GM12892 (cell line): ENCODE data around the gene IGFBP5.

Experiments
- POLR2A ChIP-seq: IDR thresholded peaks from 2 replicates; pipeline ENCODE4 v1.6.1; 2011; ENCODE audit warnings: low read depth, low read length, control low read depth
- POLR2AphosphoS5 ChIP-seq: IDR thresholded peaks from 2 replicates; pipeline ENCODE4 v1.6.1; 2011; ENCODE audit warnings: low read depth, low read length, control low read depth
- TAF1 ChIP-seq: IDR thresholded peaks from 2 replicates; pipeline ENCODE4 v1.6.1; 2011; ENCODE audit warnings: low read depth, mild to moderate bottlenecking, control low read depth, low read length, borderline replicate concordance

DNA sequence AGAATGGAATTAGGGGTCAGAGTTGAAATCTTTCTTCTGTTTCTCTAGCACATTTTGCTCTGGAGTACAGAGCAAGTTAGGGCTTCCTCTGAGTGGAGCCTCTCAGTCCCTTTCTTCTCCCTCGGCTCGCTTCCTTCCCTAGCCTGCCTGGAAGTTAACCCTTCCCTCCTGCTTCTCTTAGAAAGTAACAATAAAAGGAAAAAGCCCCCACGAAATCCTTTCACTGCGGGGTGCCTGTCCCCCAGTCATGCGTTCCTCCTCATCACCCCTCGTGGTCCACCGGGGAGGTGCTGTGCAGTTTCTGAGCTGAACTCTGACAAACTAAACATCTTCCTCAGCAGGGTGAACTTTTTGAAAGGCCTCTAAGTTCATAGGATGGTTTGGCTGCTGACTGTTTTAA lies 60.2 kb downstream of the IGFBP5 start:
- TF ChIP-seq POLR2A (no peak), TAF1 (no peak), POLR2AphosphoS5 (no peak)
